Measurements from ENCODE around the gene KLF14.

Gene KLF14

DNA sequence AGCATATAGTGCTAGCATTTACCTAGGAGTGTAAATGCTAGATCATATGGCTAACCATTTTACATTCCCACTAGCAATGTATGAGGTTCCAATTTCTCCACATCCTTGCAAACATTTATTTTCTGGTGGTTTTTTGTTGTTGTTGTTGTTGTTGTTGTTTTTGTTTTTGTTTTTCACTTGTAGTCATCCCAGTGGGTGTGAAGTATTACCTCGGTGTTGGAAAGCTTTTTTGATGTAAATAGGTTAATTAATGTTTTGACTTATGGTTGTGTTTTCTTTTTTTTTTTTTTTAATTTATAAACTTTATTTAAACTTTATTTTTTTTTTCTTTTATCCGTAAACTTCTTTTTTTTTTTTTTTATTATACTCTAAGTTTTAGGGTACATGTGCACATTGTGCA is 32.4 kb downstream of the KLF14 start:
- TF ChIP-seq POLR2AphosphoS5 (IDR thresholded peaks at IDR 0.05; ENCODE audit: low read depth), result no peak
- TF ChIP-seq, protein P1, sequence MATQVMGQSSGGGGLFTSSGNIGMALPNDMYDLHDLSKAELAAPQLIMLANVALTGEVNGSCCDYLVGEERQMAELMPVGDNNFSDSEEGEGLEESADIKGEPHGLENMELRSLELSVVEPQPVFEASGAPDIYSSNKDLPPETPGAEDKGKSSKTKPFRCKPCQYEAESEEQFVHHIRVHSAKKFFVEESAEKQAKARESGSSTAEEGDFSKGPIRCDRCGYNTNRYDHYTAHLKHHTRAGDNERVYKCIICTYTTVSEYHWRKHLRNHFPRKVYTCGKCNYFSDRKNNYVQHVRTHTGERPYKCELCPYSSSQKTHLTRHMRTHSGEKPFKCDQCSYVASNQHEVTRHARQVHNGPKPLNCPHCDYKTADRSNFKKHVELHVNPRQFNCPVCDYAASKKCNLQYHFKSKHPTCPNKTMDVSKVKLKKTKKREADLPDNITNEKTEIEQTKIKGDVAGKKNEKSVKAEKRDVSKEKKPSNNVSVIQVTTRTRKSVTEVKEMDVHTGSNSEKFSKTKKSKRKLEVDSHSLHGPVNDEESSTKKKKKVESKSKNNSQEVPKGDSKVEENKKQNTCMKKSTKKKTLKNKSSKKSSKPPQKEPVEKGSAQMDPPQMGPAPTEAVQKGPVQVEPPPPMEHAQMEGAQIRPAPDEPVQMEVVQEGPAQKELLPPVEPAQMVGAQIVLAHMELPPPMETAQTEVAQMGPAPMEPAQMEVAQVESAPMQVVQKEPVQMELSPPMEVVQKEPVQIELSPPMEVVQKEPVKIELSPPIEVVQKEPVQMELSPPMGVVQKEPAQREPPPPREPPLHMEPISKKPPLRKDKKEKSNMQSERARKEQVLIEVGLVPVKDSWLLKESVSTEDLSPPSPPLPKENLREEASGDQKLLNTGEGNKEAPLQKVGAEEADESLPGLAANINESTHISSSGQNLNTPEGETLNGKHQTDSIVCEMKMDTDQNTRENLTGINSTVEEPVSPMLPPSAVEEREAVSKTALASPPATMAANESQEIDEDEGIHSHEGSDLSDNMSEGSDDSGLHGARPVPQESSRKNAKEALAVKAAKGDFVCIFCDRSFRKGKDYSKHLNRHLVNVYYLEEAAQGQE (IDR thresholded peaks at IDR 0.05; ENCODE audit: insufficient replicate concordance, low read depth), result no peak
- TF ChIP-seq, protein P2, sequence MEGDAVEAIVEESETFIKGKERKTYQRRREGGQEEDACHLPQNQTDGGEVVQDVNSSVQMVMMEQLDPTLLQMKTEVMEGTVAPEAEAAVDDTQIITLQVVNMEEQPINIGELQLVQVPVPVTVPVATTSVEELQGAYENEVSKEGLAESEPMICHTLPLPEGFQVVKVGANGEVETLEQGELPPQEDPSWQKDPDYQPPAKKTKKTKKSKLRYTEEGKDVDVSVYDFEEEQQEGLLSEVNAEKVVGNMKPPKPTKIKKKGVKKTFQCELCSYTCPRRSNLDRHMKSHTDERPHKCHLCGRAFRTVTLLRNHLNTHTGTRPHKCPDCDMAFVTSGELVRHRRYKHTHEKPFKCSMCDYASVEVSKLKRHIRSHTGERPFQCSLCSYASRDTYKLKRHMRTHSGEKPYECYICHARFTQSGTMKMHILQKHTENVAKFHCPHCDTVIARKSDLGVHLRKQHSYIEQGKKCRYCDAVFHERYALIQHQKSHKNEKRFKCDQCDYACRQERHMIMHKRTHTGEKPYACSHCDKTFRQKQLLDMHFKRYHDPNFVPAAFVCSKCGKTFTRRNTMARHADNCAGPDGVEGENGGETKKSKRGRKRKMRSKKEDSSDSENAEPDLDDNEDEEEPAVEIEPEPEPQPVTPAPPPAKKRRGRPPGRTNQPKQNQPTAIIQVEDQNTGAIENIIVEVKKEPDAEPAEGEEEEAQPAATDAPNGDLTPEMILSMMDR (IDR thresholded peaks at IDR 0.05; ENCODE audit: insufficient read depth, low read length), result no peak
- no peak for TF ChIP-seq GABPA (IDR thresholded peaks at IDR 0.05; ENCODE audit: low read depth)
- TF ChIP-seq SPI1 (IDR thresholded peaks at IDR 0.05; ENCODE audit: borderline replicate concordance, low read depth), result no peak
- H3K27me3 ChIP-seq (ENCODE audit: insufficient read depth, poor library complexity, severe bottlenecking), result no peaks in the 10 kb centered on the region
- H3K27ac ChIP-seq (replicated peaks), result no peak overlapping the region
- DNase-seq (ENCODE audit: low read depth in 1 of 2, low spot score in 1 of 2), result no peak
- no peak overlapping the region for H3K4me3 ChIP-seq (replicated peaks; ENCODE audit: insufficient read depth, low read length)

DNA sequence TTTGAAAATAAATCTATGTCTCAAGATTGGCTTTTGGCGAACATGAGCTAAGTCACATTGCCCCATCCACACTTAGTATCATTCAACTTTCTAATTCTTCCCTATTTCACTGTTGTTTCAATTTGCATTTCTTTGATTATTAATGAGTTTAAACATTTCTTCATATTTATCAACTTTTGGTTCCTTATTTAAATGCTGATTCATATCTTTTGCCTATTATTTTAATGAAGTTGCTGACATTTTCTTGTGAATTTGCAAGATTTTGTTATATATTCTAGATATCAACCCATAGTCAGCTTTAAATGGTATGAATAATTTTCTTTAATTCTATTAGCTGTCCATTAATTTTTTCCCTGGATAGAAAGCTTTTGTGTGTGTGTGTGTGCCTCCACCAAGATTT is 33.2 kb downstream of the KLF14 start:
- TF ChIP-seq SPI1 (IDR thresholded peaks at IDR 0.05; ENCODE audit: borderline replicate concordance, low read depth), result no peak
- no peak for DNase-seq (ENCODE audit: low read depth in 1 of 2, low spot score in 1 of 2)
- no peaks in the 10 kb centered on the region for H3K27me3 ChIP-seq (ENCODE audit: insufficient read depth, poor library complexity, severe bottlenecking)
- H3K4me3 ChIP-seq (replicated peaks; ENCODE audit: insufficient read depth, low read length), result no peak overlapping the region
- H3K27ac ChIP-seq (replicated peaks), result no peak overlapping the region

DNA sequence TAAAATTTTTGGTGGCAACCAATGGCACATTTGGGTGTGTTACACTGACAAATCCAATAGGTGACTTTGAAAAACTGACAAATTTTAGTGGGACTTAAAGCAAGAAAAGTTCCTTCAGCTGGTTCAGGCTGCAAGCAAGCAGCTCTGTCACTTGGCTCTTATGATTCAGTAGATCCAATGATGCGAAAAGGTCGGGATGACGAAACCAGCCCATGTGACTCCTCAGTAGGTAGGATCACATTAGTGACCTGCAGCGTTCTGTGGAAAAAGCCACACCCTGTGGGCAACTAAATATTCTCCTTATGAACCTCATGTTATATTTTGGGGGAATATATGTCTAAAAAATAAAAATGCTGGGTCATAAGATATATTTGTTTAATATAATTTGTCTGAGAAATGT is 34.3 kb downstream of the KLF14 start:
- TF ChIP-seq SPI1 (IDR thresholded peaks at IDR 0.05; ENCODE audit: borderline replicate concordance, low read depth), result no peak
- TF ChIP-seq, protein P2 (IDR thresholded peaks at IDR 0.05; ENCODE audit: insufficient read depth, low read length), result no peak
- TF ChIP-seq POLR2AphosphoS5 (IDR thresholded peaks at IDR 0.05; ENCODE audit: low read depth), result no peak
- no peak for TF ChIP-seq GABPA (IDR thresholded peaks at IDR 0.05; ENCODE audit: low read depth)
- TF ChIP-seq, protein P1 (IDR thresholded peaks at IDR 0.05; ENCODE audit: insufficient replicate concordance, low read depth), result no peak
- no peak for DNase-seq (ENCODE audit: low read depth in 1 of 2, low spot score in 1 of 2)
- Histone ChIP-seq H3K27me3 (ENCODE audit: insufficient read depth, poor library complexity, severe bottlenecking) (no peaks in the 10 kb centered on the region), H3K27ac (replicated peaks) (no peak overlapping the region), H3K4me3 (replicated peaks; ENCODE audit: insufficient read depth, low read length) (no peak overlapping the region)

DNA sequence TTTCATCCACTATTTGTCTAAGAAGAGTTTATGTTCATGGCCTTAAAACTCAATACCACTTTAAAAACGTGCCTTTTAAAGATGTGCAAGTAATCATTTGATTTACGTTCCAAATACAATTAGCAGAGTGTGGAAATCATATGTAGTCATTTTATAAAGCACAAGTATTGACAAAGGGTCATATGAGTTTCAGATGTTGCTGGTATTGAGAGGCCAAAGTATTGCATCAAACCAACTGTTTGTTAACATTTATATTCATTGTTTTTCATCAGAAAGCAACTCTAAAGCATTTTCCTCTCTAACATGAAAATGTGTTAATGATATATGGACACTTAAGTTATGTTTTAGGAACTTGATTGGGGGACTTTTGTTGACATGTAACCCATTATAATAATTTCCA is 36.2 kb downstream of the KLF14 start:
- H3K27me3 ChIP-seq (ENCODE audit: insufficient read depth, poor library complexity, severe bottlenecking), result no peaks in the 10 kb centered on the region
- no peak overlapping the region for H3K27ac ChIP-seq (replicated peaks)
- TF ChIP-seq, protein P1 (IDR thresholded peaks at IDR 0.05; ENCODE audit: insufficient replicate concordance, low read depth), result no peak
- TF ChIP-seq SPI1 (IDR thresholded peaks at IDR 0.05; ENCODE audit: borderline replicate concordance, low read depth), result no peak
- TF ChIP-seq, protein P2 (IDR thresholded peaks at IDR 0.05; ENCODE audit: insufficient read depth, low read length), result no peak
- no peak for TF ChIP-seq POLR2AphosphoS5 (IDR thresholded peaks at IDR 0.05; ENCODE audit: low read depth)
- TF ChIP-seq GABPA (IDR thresholded peaks at IDR 0.05; ENCODE audit: low read depth), result no peak
- H3K4me3 ChIP-seq (replicated peaks; ENCODE audit: insufficient read depth, low read length), result no peak overlapping the region
- no peak for DNase-seq (ENCODE audit: low read depth in 1 of 2, low spot score in 1 of 2)

All from HL-60 (cell line).